HEK293 (cell line): Measurements from ENCODE around the gene OOSP2.

ENCODE experiments used
- CTCF ChIA-PET: fragments of 350-600 bp; formaldehyde crosslinking; extraction: SDS; loops from one replicate; lab custom pipeline; 2021; ENCODE audit warnings: antibody characterized with exemption; lab: Yijun Ruan, JAX
- POLR2A ChIA-PET: fragments of 300-600 bp; formaldehyde crosslinking; extraction: SDS; loops from one replicate; lab custom pipeline; 2020; ENCODE audit warnings: antibody characterized with exemption, inconsistent platforms; lab: Yijun Ruan, JAX
- H3K27ac ChIP-seq: fragments of 200-500 bp; sonication (Bioruptor generic); 2 replicates; pipeline ENCODE4 v1.5.1; 2014; ENCODE audit warnings: low read depth, low read length, control low read depth, inconsistent platforms; ENCODE audit errors: extremely low read depth
- H3K36me3 ChIP-seq, 2 experiments: fragments of 200-500 bp in 1 of 2; sonication (Bioruptor generic) in 1 of 2; 1 replicate in 1 of 2; 2 replicates in 1 of 2; pipeline ENCODE4 v1.5.1; 2014 to 2017; ENCODE audit warnings: inconsistent platforms in 2 of 2, low read length in 2 of 2; ENCODE audit not compliant: control insufficient read depth in 2 of 2, insufficient read depth in 1 of 2
- H3K4me1 ChIP-seq: fragments of 200-500 bp; sonication (Bioruptor generic); 2 replicates; pipeline ENCODE4 v1.5.1; 2014; ENCODE audit warnings: mild to moderate bottlenecking, low read length, inconsistent platforms; ENCODE audit not compliant: control insufficient read depth, insufficient read depth
- H3K4me3 ChIP-seq: 2 replicates; pipeline ENCODE4 v1.5.1; 2011; ENCODE audit warnings: low read depth, mild to moderate bottlenecking, control low read depth, low read length, moderate library complexity
- H3K9me3 ChIP-seq: fragments of 200-500 bp; sonication (Bioruptor generic); 2 replicates; pipeline ENCODE4 v1.5.1; 2014; ENCODE audit warnings: low read depth, low read length, inconsistent platforms; ENCODE audit not compliant: control insufficient read depth, insufficient read depth
- GFI1B ChIP-seq: fragments of 450-650 bp; formaldehyde crosslinking; IDR thresholded peaks from 2 replicates; pipeline ENCODE4 v1.5.1; 2016; ENCODE audit warnings: missing biosample characterization, missing genetic modification characterization
- KLF8 ChIP-seq: fragments of 450-650 bp; formaldehyde crosslinking; IDR thresholded peaks from 2 replicates; pipeline ENCODE4 v1.5.1; 2016; ENCODE audit warnings: missing biosample characterization, missing genetic modification characterization
- OVOL3 ChIP-seq: fragments of 450-650 bp; formaldehyde crosslinking; IDR thresholded peaks from 2 replicates; pipeline ENCODE4 v1.5.1; 2016; ENCODE audit warnings: missing biosample characterization, missing genetic modification characterization
- PRDM1 ChIP-seq: fragments of 450-650 bp; formaldehyde crosslinking; IDR thresholded peaks from 2 replicates; pipeline ENCODE4; 2016; ENCODE audit warnings: missing biosample characterization, missing genetic modification characterization
- PRDM4 ChIP-seq: fragments of 450-650 bp; formaldehyde crosslinking; IDR thresholded peaks from 2 replicates; pipeline ENCODE4 v1.5.1; 2017; ENCODE audit warnings: missing biosample characterization, missing genetic modification characterization
- RBAK ChIP-seq: fragments of 450-650 bp; formaldehyde crosslinking; IDR thresholded peaks from 2 replicates; pipeline ENCODE4 v1.5.1; 2016; ENCODE audit warnings: missing biosample characterization, missing genetic modification characterization
- SP2 ChIP-seq: fragments of 450-650 bp; formaldehyde crosslinking; IDR thresholded peaks from 2 replicates; pipeline ENCODE4 v1.5.1; 2016; ENCODE audit warnings: missing biosample characterization, missing genetic modification characterization
- SP3 ChIP-seq: fragments of 450-650 bp; formaldehyde crosslinking; IDR thresholded peaks from 2 replicates; pipeline ENCODE4 v1.5.1; 2016; ENCODE audit warnings: missing biosample characterization, missing genetic modification characterization
- ZFP3 ChIP-seq: fragments of 450-650 bp; formaldehyde crosslinking; IDR thresholded peaks from 2 replicates; pipeline ENCODE4 v1.5.1; 2016; ENCODE audit warnings: low read depth, missing biosample characterization, missing genetic modification characterization
- ZNF157 ChIP-seq: fragments of 450-650 bp; formaldehyde crosslinking; IDR thresholded peaks from 2 replicates; pipeline ENCODE4 v1.5.1; 2016; ENCODE audit warnings: missing biosample characterization, missing genetic modification characterization
- ZNF23 ChIP-seq: fragments of 450-650 bp; formaldehyde crosslinking; IDR thresholded peaks from 2 replicates; pipeline ENCODE4 v1.5.1; 2016; ENCODE audit warnings: missing biosample characterization, missing genetic modification characterization, borderline replicate concordance
- ZNF292 ChIP-seq: fragments of 450-650 bp; formaldehyde crosslinking; IDR thresholded peaks from 2 replicates; pipeline ENCODE4 v1.5.1; 2016; ENCODE audit warnings: low read depth, missing biosample characterization, missing genetic modification characterization, borderline replicate concordance
- ZNF549 ChIP-seq: fragments of 450-650 bp; IDR thresholded peaks from 2 replicates; pipeline ENCODE4 v1.5.1; 2018; ENCODE audit warnings: missing biosample characterization, missing genetic modification characterization, mild to moderate bottlenecking, inconsistent platforms, moderate library complexity
- ZNF610 ChIP-seq: fragments of 450-650 bp; formaldehyde crosslinking; IDR thresholded peaks from 2 replicates; pipeline ENCODE4 v1.5.1; 2016; ENCODE audit warnings: missing biosample characterization, missing genetic modification characterization, borderline replicate concordance
- ZNF626 ChIP-seq: fragments of 450-650 bp; sonication (Bioruptor Pico); formaldehyde crosslinking; IDR thresholded peaks from 2 replicates; pipeline ENCODE4 v1.5.1; 2018; ENCODE audit warnings: missing biosample characterization, missing genetic modification characterization, inconsistent platforms
- ZNF658 ChIP-seq: fragments of 450-650 bp; formaldehyde crosslinking; IDR thresholded peaks from 2 replicates; pipeline ENCODE4; 2016; ENCODE audit warnings: missing biosample characterization, missing genetic modification characterization
- ZNF670 ChIP-seq: fragments of 450-650 bp; formaldehyde crosslinking; IDR thresholded peaks from 2 replicates; pipeline ENCODE4 v1.5.1; 2016; ENCODE audit warnings: missing biosample characterization, missing genetic modification characterization, low read depth
- ZNF677 ChIP-seq: fragments of 450-650 bp; IDR thresholded peaks from 2 replicates; pipeline ENCODE4 v1.5.0; 2018; ENCODE audit warnings: missing biosample characterization, mild to moderate bottlenecking, missing genetic modification characterization, moderate library complexity
- TF ChIP-seq, protein P1 (sequence below): fragments of 450-650 bp; formaldehyde crosslinking; IDR thresholded peaks from 2 replicates; pipeline ENCODE4 v1.5.1; 2016; ENCODE audit warnings: missing biosample characterization, missing genetic modification characterization
- TF ChIP-seq, protein P2 (sequence below): fragments of 450-650 bp; formaldehyde crosslinking; IDR thresholded peaks from 2 replicates; pipeline ENCODE4 v1.5.1; 2016; ENCODE audit warnings: missing biosample characterization, missing genetic modification characterization
- TF ChIP-seq, protein P3 (sequence below): fragments of 450-650 bp; formaldehyde crosslinking; IDR thresholded peaks from 2 replicates; pipeline ENCODE4 v1.5.1; 2017; ENCODE audit warnings: missing biosample characterization, missing genetic modification characterization

Gene OOSP2

DNA sequence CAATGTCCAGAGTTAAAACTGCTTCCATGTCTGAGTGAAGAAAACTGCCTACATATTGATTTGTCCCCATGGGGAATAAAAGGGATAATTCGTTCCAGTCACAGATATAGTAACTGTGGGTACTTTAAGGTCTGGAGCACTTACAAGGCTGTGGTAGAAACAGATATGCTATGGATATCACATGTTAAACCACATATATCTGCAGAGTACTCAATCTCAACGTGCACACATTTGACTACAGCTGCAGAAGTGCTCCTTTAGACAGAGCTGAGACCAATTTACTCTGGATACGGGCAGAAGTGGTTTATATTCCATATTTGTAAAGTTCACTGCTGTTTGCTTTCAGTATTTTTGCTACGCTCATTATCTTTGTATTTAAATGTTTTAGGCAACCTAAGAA, 38.5 kb downstream of the OOSP2 start:
- Histone ChIP-seq H3K9me3 (no peaks in the 10 kb centered on the region), H3K27ac (no peak overlapping the region), H3K4me3 (no peak overlapping the region), H3K4me1 (no peaks in the 10 kb centered on the region), H3K36me3 (no peaks in the 10 kb centered on the region)
- ChIA-PET POLR2A (no interaction called here), CTCF (no interaction called here)
- TF ChIP-seq GFI1B (tag by site-specific recombination) (no peak), ZFP3 (no peak), ZNF658 (no peak), ZNF23 (no peak), ZNF292 (no peak), ZNF677 (tag by site-specific recombination) (no peak), ZNF549 (tag by site-specific recombination) (no peak), OVOL3 (tag by site-specific recombination) (no peak)
- TF ChIP-seq, protein P1, sequence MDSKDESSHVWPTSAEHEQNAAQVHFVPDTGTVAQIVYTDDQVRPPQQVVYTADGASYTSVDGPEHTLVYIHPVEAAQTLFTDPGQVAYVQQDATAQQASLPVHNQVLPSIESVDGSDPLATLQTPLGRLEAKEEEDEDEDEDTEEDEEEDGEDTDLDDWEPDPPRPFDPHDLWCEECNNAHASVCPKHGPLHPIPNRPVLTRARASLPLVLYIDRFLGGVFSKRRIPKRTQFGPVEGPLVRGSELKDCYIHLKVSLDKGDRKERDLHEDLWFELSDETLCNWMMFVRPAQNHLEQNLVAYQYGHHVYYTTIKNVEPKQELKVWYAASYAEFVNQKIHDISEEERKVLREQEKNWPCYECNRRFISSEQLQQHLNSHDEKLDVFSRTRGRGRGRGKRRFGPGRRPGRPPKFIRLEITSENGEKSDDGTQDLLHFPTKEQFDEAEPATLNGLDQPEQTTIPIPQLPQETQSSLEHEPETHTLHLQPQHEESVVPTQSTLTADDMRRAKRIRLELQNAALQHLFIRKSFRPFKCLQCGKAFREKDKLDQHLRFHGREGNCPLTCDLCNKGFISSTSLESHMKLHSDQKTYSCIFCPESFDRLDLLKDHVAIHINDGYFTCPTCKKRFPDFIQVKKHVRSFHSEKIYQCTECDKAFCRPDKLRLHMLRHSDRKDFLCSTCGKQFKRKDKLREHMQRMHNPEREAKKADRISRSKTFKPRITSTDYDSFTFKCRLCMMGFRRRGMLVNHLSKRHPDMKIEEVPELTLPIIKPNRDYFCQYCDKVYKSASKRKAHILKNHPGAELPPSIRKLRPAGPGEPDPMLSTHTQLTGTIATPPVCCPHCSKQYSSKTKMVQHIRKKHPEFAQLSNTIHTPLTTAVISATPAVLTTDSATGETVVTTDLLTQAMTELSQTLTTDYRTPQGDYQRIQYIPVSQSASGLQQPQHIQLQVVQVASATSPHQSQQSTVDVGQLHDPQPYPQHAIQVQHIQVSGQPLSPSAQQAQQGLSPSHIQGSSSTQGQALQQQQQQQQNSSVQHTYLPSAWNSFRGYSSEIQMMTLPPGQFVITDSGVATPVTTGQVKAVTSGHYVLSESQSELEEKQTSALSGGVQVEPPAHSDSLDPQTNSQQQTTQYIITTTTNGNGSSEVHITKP: no peak
- TF ChIP-seq, protein P2, sequence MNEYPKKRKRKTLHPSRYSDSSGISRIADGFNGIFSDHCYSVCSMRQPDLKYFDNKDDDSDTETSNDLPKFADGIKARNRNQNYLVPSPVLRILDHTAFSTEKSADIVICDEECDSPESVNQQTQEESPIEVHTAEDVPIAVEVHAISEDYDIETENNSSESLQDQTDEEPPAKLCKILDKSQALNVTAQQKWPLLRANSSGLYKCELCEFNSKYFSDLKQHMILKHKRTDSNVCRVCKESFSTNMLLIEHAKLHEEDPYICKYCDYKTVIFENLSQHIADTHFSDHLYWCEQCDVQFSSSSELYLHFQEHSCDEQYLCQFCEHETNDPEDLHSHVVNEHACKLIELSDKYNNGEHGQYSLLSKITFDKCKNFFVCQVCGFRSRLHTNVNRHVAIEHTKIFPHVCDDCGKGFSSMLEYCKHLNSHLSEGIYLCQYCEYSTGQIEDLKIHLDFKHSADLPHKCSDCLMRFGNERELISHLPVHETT: no peak

- no peak overlapping the region for H3K27ac ChIP-seq
- no peaks in the 10 kb centered on the region for H3K9me3 ChIP-seq
- no peaks in the 10 kb centered on the region for H3K4me1 ChIP-seq
- no peaks in the 10 kb centered on the region for H3K36me3 ChIP-seq
- CTCF ChIA-PET: no interaction called here
- POLR2A ChIA-PET: no interaction called here
- H3K4me3 ChIP-seq: no peak overlapping the region
- TF ChIP-seq ZNF626 (tag by site-specific recombination) (no peak), RBAK (no peak), KLF8 (tag by site-specific recombination) (no peak), PRDM1 (tag by site-specific recombination) (no peak)
Observed at GRCh38 chr11:60080535-60080934, 40.3 kb downstream of the OOSP2 start.

GRCh38 chr11:60084631-60085273, 44.5 kb downstream of the OOSP2 start:
- H3K36me3 ChIP-seq: no peaks in the 10 kb centered on the region
- H3K27ac ChIP-seq: no peak overlapping the region
- no peaks in the 10 kb centered on the region for H3K4me1 ChIP-seq
- CTCF ChIA-PET: no interaction called here
- no peak for TF ChIP-seq ZNF610 (tag by site-specific recombination)
- no peak overlapping the region for H3K4me3 ChIP-seq
- H3K9me3 ChIP-seq: no peaks in the 10 kb centered on the region
- POLR2A ChIA-PET: no interaction called here

DNA sequence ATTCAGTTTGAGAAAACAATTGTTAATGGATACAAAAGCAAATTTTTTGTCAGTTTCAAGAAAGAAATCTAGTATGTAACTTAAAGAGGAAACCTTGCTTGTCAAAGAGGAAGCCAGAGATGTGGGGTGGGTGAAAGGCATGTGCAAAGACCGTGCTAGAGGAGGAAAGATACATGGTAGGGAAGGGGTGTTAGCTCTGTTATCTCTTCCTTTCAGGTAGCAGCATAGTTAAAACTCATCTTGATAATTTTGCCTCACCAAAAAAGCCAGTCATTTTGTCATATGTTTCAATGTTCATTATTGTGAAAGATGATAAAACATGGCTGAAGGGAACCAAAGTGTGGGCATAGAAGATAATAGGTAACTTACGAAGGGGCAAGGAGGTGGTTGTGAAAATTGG, 45.7 kb downstream of the OOSP2 start:
- H3K4me1 ChIP-seq: no peaks in the 10 kb centered on the region
- no peaks in the 10 kb centered on the region for H3K36me3 ChIP-seq
- CTCF ChIA-PET: no interaction called here
- no peak overlapping the region for H3K27ac ChIP-seq
- H3K9me3 ChIP-seq: no peaks in the 10 kb centered on the region
- H3K4me3 ChIP-seq: no peak overlapping the region
- POLR2A ChIA-PET: no interaction called here
- TF ChIP-seq, protein P3, sequence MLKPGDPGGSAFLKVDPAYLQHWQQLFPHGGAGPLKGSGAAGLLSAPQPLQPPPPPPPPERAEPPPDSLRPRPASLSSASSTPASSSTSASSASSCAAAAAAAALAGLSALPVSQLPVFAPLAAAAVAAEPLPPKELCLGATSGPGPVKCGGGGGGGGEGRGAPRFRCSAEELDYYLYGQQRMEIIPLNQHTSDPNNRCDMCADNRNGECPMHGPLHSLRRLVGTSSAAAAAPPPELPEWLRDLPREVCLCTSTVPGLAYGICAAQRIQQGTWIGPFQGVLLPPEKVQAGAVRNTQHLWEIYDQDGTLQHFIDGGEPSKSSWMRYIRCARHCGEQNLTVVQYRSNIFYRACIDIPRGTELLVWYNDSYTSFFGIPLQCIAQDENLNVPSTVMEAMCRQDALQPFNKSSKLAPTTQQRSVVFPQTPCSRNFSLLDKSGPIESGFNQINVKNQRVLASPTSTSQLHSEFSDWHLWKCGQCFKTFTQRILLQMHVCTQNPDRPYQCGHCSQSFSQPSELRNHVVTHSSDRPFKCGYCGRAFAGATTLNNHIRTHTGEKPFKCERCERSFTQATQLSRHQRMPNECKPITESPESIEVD (tag by site-specific recombination): no peak
- TF ChIP-seq ZNF670 (tag by site-specific recombination) (no peak), SP3 (tag by site-specific recombination) (no peak), ZNF610 (tag by site-specific recombination) (no peak), SP2 (tag by site-specific recombination) (no peak), PRDM4 (no peak), ZNF157 (tag by site-specific recombination) (no peak)
